H9 (cell line): ENCODE measurements around the gene ERICH6. TPM values are rescaled to one million over a fixed set of nuclear protein-coding genes. Genes with fewer than 3 reads are reported as not detected.

Experiments
- DNase-seq: peaks from one replicate; pipeline ENCODE4 v3.0.0-alpha.2; 2017
- H2AFZ ChIP-seq: one replicate; pipeline ENCODE4 v1.6.1; 2013; ENCODE audit warnings: mild to moderate bottlenecking, low read length, control low read depth, moderate library complexity
- H2AK5ac ChIP-seq: 2 replicates; pipeline ENCODE4 v1.6.1; 2013; ENCODE audit warnings: low read length, control low read depth, mixed read lengths; ENCODE audit not compliant: insufficient read length
- H2BK120ac ChIP-seq: one replicate; pipeline ENCODE4 v1.6.1; 2013; ENCODE audit warnings: low read depth, mild to moderate bottlenecking, low read length, control low read depth, inconsistent platforms; ENCODE audit not compliant: poor library complexity, severe bottlenecking
- H2BK12ac ChIP-seq: 2 replicates; pipeline ENCODE4 v1.6.1; 2013; ENCODE audit warnings: low read length, control low read depth, mixed read lengths, low read depth; ENCODE audit not compliant: insufficient read length
- H2BK15ac ChIP-seq: 2 replicates; pipeline ENCODE4 v1.6.1; 2013; ENCODE audit warnings: low read depth, low read length, control low read depth
- H2BK20ac ChIP-seq: one replicate; pipeline ENCODE4 v1.6.1; 2013; ENCODE audit warnings: low read depth, mild to moderate bottlenecking, low read length, control low read depth, inconsistent platforms; ENCODE audit not compliant: poor library complexity, severe bottlenecking
- H2BK5ac ChIP-seq: 2 replicates; pipeline ENCODE4 v1.6.1; 2013; ENCODE audit warnings: low read length, control low read depth, mixed read lengths; ENCODE audit not compliant: insufficient read length
- H3K14ac ChIP-seq: 2 replicates; pipeline ENCODE4 v1.6.1; 2013; ENCODE audit warnings: low read length, control low read depth; ENCODE audit not compliant: insufficient read depth
- H3K18ac ChIP-seq: 2 replicates; pipeline ENCODE4 v1.6.1; 2013; ENCODE audit warnings: low read depth, mild to moderate bottlenecking, mixed read lengths, low read length, control low read depth; ENCODE audit not compliant: insufficient read length
- H3K23ac ChIP-seq: 2 replicates; pipeline ENCODE4 v1.6.1; 2013; ENCODE audit warnings: low read length, control low read depth, mixed read lengths, low read depth; ENCODE audit not compliant: insufficient read length
- H3K23me2 ChIP-seq: 2 replicates; pipeline ENCODE4 v1.6.1; 2013; ENCODE audit warnings: low read depth, mild to moderate bottlenecking, mixed read lengths, low read length, control low read depth; ENCODE audit not compliant: insufficient read length, poor library complexity, severe bottlenecking
- H3K27ac ChIP-seq: 2 replicates; pipeline ENCODE4 v1.5.1; 2013; ENCODE audit warnings: low read length, control low read depth, mixed read lengths, low read depth; ENCODE audit not compliant: insufficient read length
- H3K27me3 ChIP-seq: 2 replicates; pipeline ENCODE4 v1.6.1; 2013; ENCODE audit warnings: low read length, control low read depth, inconsistent platforms; ENCODE audit not compliant: insufficient read depth
- H3K4ac ChIP-seq: 2 replicates; pipeline ENCODE4 v1.6.1; 2013; ENCODE audit warnings: low read depth, mild to moderate bottlenecking, control low read depth, inconsistent platforms, low read length, moderate library complexity
- H3K4me1 ChIP-seq: 2 replicates; pipeline ENCODE4 v1.6.1; 2013; ENCODE audit warnings: low read length, control low read depth, inconsistent platforms; ENCODE audit not compliant: insufficient read depth
- H3K4me2 ChIP-seq: 2 replicates; pipeline ENCODE4 v1.6.1; 2013; ENCODE audit warnings: low read length, control low read depth, mixed read lengths; ENCODE audit not compliant: insufficient read length, insufficient read depth
- H3K56ac ChIP-seq: 2 replicates; pipeline ENCODE4 v1.6.1; 2013; ENCODE audit warnings: low read depth, mild to moderate bottlenecking, mixed read lengths, low read length, control low read depth; ENCODE audit not compliant: insufficient read length
- H3K79me1 ChIP-seq: 2 replicates; pipeline ENCODE4 v1.6.1; 2013; ENCODE audit warnings: low read depth, mild to moderate bottlenecking, moderate library complexity, low read length, control low read depth, inconsistent platforms; ENCODE audit not compliant: insufficient read depth, poor library complexity, severe bottlenecking
- H3K79me2 ChIP-seq: 2 replicates; pipeline ENCODE4 v1.6.1; 2013; ENCODE audit warnings: low read length, control low read depth, inconsistent platforms; ENCODE audit not compliant: insufficient read depth
- H3K9ac ChIP-seq: 2 replicates; pipeline ENCODE4 v1.6.1; 2013; ENCODE audit warnings: low read length, control low read depth, mixed read lengths; ENCODE audit not compliant: insufficient read length; ENCODE audit errors: extremely low read depth
- H3K9me3 ChIP-seq: one replicate; pipeline ENCODE4 v1.6.1; 2013; ENCODE audit warnings: low read depth, low read length, inconsistent platforms; ENCODE audit not compliant: control insufficient read depth
- H3T11ph ChIP-seq: one replicate; pipeline ENCODE4 v1.6.1; 2013; ENCODE audit warnings: mild to moderate bottlenecking, low read length, control low read depth, inconsistent platforms
- H4K20me1 ChIP-seq: one replicate; pipeline ENCODE4 v1.6.1; 2013; ENCODE audit not compliant: control insufficient read depth, insufficient read length, insufficient read depth
- H4K5ac ChIP-seq: 2 replicates; pipeline ENCODE4 v1.6.1; 2013; ENCODE audit warnings: low read depth, mild to moderate bottlenecking, mixed read lengths, low read length, control low read depth; ENCODE audit not compliant: insufficient read length
- H4K8ac ChIP-seq: replicated peaks from 2 replicates; pipeline ENCODE4 v1.6.1; 2013; ENCODE audit warnings: low read length, control low read depth, mixed read lengths, low read depth; ENCODE audit not compliant: insufficient read length
- H4K91ac ChIP-seq: 2 replicates; pipeline ENCODE4 v1.6.1; 2013; ENCODE audit warnings: low read depth, mild to moderate bottlenecking, moderate library complexity, mixed read lengths, low read length, control low read depth; ENCODE audit not compliant: insufficient read length
- H3K27ac Mint-ChIP-seq, 3 experiments: 2 replicates in 2 of 3; 3 replicates in 1 of 3; pipeline ENCODE4 v1.8.0; 2020 to 2021; ENCODE audit warnings: mixed read lengths in 3 of 3, mild to moderate bottlenecking in 1 of 3, moderate library complexity in 1 of 3
- H3K27me3 Mint-ChIP-seq: 2 replicates; pipeline ENCODE4 v1.8.0; 2021; ENCODE audit warnings: low read depth, mild to moderate bottlenecking, moderate library complexity, mixed read lengths
- H3K36me3 Mint-ChIP-seq, 3 experiments: 2 replicates in 2 of 3; 3 replicates in 1 of 3; pipeline ENCODE4 v1.8.0; 2020 to 2021; ENCODE audit warnings: low read depth in 3 of 3, mixed read lengths in 3 of 3; ENCODE audit not compliant: insufficient read depth in 1 of 3
- H3K4me1 Mint-ChIP-seq, 2 experiments: 2 replicates each; pipeline ENCODE4 v1.8.0; 2020; ENCODE audit warnings: mixed read lengths in 2 of 2
- H3K4me3 Mint-ChIP-seq, 2 experiments: 2 replicates in 1 of 2; 3 replicates in 1 of 2; pipeline ENCODE4 v1.8.0; 2020 to 2021; ENCODE audit warnings: mild to moderate bottlenecking in 2 of 2, mixed read lengths in 2 of 2, moderate library complexity in 1 of 2
- H3K9me3 Mint-ChIP-seq, 2 experiments: 2 replicates in 1 of 2; 3 replicates in 1 of 2; pipeline ENCODE4 v1.8.0; 2020; ENCODE audit warnings: mild to moderate bottlenecking in 2 of 2, mixed read lengths in 2 of 2, moderate library complexity in 1 of 2
- CTCF ChIP-seq: fragments of 200-600 bp; sonication (generic); conservative IDR thresholded peaks from 3 replicates; pipeline ENCODE4 v1.8.0; 2021; ENCODE audit warnings: antibody characterized with exemption, mild to moderate bottlenecking
- WGBS: extraction: QIAGEN DNeasy Blood & Tissue Kit; methylation state at CpG from one replicate; pipeline ENCODE4 v1.1.7; 2013; ENCODE audit warnings: missing lambda C conversion rate, low lambda C conversion rate, mixed read lengths; ENCODE audit not compliant: insufficient read length; ENCODE audit errors: extremely low coverage; 5-methylcytosine and 5-hydroxymethylcytosine counted together
- total RNA-seq: library from RNA; stranded (reverse); gene quantifications from 2 replicates; pipeline ENCODE4 v1.2.1, GENCODE V29; 2021

The ERICH6 gene
- total RNA-seq, 1 experiment from 2014 or later: not detected

- Histone ChIP-seq H3K23me2 (no peaks in the 10 kb centered on the region), H3K9me3 (no peaks in the 10 kb centered on the region), H3K27ac (no peak overlapping the region), H3K79me1 (no peaks in the 10 kb centered on the region), H3K79me2 (no peaks in the 10 kb centered on the region), H2AFZ (no peak overlapping the region), H3T11ph (no peak overlapping the region), H4K8ac (no peak overlapping the region), H2BK20ac (no peak overlapping the region), H2BK5ac (no peak overlapping the region), H2BK15ac (no peak overlapping the region), H2BK120ac (no peak overlapping the region), H3K23ac (no peak overlapping the region), H4K20me1 (no peaks in the 10 kb centered on the region), H3K9ac (no peak overlapping the region), H3K18ac (no peak overlapping the region), H3K14ac (no peak overlapping the region), H3K4me2 (no peak overlapping the region), H3K27me3 (no peaks in the 10 kb centered on the region), H3K56ac (no peak overlapping the region), H2BK12ac (no peak overlapping the region), H3K4ac (no peak overlapping the region), H4K5ac (no peak overlapping the region), H4K91ac (no peak overlapping the region), H2AK5ac (no peak overlapping the region), H3K4me1 (no peaks in the 10 kb centered on the region)
- TF ChIP-seq CTCF: no peak
- no CpG with 5 or more reads among the region's 4 CpGs for WGBS
- Mint-ChIP-seq H3K9me3 (no peaks in the 10 kb centered on the region), H3K4me3 (no peak overlapping the region), H3K27ac (no peak overlapping the region), H3K4me1 (peaks cover 0 to 4% of the 10 kb centered on the region in 2 experiments; a peak in 1 of 4 replicates), H3K36me3 (no peaks in the 10 kb centered on the region), H3K27me3 (no peaks in the 10 kb centered on the region)
- no peak for DNase-seq
Measured at GRCh38 chr3:150653110-150653561, 50.6 kb downstream of the ERICH6 start.
